Measurements from ENCODE around the gene TTLL10.
"Not testable (repeated sequence)": the region's sequence is repeated elsewhere in the genome, so short reads cannot be mapped to it uniquely, and the experiment has no call there.

The TTLL10 gene

GRCh38 chr1:1142352-1142751 is 31.3 kb upstream of the TTLL10 start:
- not testable (repeated sequence) for DNase-seq

GRCh38 chr1:1142844-1143243 is 30.8 kb upstream of the TTLL10 start:
- no peak for DNase-seq

GRCh38 chr1:1143636-1144035 is 30.0 kb upstream of the TTLL10 start:
- DNase-seq = no peak

- no peak for DNase-seq
Measured at GRCh38 chr1:1144122-1144842, 29.4 kb upstream of the TTLL10 start.

GRCh38 chr1:1144843-1145546 is 28.7 kb upstream of the TTLL10 start:
- DNase-seq = no peak

- DNase-seq = no peak
Measured at GRCh38 chr1:1145547-1145914, 28.1 kb upstream of the TTLL10 start.

- no peak for DNase-seq
Measured at GRCh38 chr1:1146026-1146425, 27.7 kb upstream of the TTLL10 start.

- DNase-seq = no peak
Measured at GRCh38 chr1:1146596-1146995, 27.1 kb upstream of the TTLL10 start.

GRCh38 chr1:1148061-1148460 is 25.6 kb upstream of the TTLL10 start:
- no peak for DNase-seq

GRCh38 chr1:1148569-1148968 is 25.1 kb upstream of the TTLL10 start:
- no peak for DNase-seq

- DNase-seq = no peak
Measured at GRCh38 chr1:1149416-1149815, 24.3 kb upstream of the TTLL10 start.

GRCh38 chr1:1150100-1150499 is 23.6 kb upstream of the TTLL10 start:
- DNase-seq = no peak

- no peak for DNase-seq
Measured at GRCh38 chr1:1151306-1151705, 22.4 kb upstream of the TTLL10 start.

- DNase-seq = not testable (repeated sequence)
Measured at GRCh38 chr1:1152431-1152830, 21.2 kb upstream of the TTLL10 start.

GRCh38 chr1:1153215-1153614 is 20.5 kb upstream of the TTLL10 start:
- DNase-seq = not testable (repeated sequence)

- DNase-seq = no peak
Measured at GRCh38 chr1:1153874-1154273, 19.8 kb upstream of the TTLL10 start.

GRCh38 chr1:1155258-1155657 is 18.4 kb upstream of the TTLL10 start:
- DNase-seq = no peak

- no peak for DNase-seq
Measured at GRCh38 chr1:1156140-1157032, 17.3 kb upstream of the TTLL10 start.

GRCh38 chr1:1157033-1157365 is 16.7 kb upstream of the TTLL10 start:
- no peak for DNase-seq

- DNase-seq = no peak
Measured at GRCh38 chr1:1157426-1157913, 16.2 kb upstream of the TTLL10 start.

GRCh38 chr1:1157914-1158710 is 15.6 kb upstream of the TTLL10 start:
- DNase-seq = no peak

- DNase-seq = no peak
Measured at GRCh38 chr1:1160281-1160930, 13.3 kb upstream of the TTLL10 start.

Measured in NCI-H2081 treated with DMSO at 0.1 percent for 48 hours (cell line).